ENCODE data around the gene GAS2L2.
"Not testable (repeated sequence)": the region's sequence is repeated elsewhere in the genome, so short reads cannot be mapped to it uniquely, and the experiment has no call there.

GAS2L2 gene

DNA sequence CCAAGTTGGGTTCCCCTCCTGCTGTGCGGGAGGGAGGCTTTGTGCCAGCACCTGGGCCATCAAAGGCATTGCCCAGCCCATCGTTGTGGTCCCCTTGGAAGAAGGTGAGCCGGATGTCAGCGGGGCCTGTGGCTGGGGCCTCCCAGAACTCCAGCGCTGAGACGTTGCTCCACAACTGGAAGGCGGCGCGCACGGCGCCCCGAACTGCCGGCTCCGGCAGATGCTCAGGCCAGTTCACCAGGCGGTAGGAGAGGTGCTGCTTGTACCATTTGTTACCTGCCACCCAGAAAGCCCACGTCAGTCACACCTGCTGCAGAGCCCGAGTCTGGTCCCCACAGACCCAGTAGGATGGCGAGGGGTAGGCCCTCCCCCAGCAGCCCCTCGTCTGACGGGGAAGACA is 20.1 kb upstream of the GAS2L2 start:
- DNase-seq, result no peak

DNA sequence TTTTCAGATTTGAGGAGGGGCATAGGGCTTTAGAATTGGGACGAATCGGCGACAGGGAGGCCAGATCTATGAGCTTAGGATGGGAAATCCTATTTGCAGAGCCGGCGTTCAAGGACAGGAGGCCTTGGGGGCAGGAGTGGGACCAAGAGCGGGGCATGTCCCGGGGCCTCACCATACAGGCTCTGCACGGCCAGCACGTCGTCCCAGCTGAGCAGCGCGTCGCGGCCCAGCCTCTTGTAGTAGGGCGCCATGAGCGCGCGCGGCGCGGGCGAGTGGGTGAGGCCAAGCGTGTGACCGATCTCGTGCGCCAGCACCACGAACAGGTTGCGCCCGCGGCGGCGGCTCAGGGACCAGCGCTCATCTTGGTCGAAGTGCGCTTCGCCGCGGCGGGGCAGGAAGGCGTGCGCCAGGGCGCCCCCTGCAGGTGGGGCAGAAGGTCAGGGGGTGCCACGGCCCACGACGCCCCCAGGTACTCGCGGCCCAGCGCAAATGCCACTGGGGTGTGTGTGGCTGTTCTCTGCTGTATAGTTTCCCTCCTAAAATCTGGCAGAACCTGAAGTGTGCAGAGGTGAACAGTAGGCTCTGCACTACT is 17.0 kb upstream of the GAS2L2 start:
- no peak for DNase-seq

DNA sequence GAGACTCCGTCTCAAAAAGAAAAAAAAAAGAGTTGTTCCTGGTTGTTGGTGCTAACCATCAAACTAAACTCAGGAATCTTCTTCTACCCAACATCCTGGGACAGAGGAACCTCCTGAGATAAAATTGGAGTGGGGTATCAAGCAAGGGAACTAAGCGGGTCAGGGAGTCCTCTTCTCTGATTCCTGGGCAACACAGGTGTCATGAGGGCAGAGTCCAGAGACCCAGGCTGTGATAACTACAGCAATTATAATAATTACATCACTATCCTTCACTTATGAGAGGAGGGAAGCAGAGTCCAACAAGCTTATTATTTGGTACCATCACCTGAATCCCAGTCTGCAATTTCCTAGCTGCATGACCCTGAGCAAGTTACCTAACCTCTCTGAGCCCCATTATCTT is 15.8 kb upstream of the GAS2L2 start:
- DNase-seq, result no peak

DNA sequence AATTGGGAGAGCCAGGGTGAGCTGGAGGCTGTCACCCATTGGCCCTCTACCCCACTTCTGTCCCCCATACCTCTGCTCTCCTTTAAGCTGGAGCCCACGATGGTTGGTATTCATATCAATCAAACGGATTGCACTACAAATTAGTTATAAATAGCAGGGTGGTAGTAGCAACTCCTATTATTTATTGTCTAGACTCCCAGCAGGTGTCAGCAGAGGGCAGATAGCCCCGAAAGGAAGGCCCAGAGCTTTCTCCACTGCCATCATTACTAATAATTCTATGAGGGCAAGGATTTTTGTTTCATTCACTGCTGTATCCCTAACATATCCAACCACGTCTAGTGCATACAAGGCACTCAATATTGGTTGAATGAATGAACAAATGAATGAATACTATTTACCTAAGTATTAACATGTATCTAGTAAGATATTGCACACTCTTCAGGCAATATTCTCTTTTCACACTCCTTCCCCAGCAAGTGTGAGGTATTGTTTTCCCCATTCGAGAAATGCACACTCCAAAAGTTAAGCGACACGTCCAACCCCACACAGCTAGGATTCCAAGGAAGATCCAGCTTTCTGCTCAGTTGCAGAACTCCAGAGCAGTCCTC is 14.0 kb upstream of the GAS2L2 start:
- DNase-seq, result no peak

DNA sequence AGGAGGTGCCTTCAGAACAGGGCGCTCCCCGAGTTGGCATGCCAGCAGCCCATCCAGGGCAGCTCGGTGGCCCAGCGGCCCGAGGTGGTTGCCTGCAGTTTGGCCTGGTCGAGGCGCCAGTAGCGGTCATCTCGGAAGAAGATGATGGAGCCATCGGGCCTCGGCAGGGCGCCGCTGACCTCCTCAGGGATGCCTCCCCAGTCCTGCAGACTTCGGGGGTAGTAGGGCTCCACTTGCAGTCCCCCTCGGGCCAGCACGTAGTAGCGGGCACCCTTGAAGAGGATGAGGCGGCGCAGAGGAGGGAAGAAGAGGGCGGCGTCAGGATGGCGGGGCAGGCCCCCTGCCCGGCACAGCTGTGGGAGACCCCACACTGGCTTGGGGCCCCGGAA is 13.4 kb upstream of the GAS2L2 start:
- no peak for DNase-seq

DNA sequence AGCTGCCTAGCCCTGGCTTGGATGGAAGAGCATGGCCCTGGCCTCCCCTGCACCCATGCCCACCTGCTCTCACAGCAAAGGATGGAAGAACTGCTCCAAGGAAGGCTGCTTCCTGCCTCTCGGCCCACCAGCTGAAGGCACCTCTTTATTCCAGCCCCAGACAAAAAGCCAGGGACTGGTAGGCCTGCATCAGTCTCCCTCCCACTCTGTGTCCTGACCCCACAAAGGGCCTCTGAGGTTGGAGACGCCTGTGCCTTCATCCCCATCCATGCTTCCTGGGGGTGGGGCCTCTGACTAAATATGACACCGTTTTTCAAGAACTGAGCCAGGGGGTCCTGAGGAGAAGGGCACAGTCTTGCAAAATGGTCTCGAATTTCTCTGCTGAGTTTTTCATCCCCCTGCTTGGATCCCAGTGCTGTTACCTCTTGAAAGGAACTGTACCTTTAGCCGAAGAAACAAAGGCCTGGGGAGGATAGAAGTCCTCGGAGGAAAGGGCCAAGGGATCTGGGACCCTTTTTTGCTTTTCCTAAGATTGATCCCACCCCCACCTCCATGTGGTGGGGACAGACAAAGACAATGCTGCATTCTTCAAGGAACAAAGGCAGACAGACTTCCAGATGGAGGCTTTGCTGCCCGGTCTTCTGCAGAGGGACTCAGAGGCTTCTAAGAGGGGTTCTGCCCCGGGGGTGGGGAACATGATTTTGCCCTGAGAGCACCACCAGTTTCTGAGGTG is 12.9 kb upstream of the GAS2L2 start:
- DNase-seq, result no peak

DNA sequence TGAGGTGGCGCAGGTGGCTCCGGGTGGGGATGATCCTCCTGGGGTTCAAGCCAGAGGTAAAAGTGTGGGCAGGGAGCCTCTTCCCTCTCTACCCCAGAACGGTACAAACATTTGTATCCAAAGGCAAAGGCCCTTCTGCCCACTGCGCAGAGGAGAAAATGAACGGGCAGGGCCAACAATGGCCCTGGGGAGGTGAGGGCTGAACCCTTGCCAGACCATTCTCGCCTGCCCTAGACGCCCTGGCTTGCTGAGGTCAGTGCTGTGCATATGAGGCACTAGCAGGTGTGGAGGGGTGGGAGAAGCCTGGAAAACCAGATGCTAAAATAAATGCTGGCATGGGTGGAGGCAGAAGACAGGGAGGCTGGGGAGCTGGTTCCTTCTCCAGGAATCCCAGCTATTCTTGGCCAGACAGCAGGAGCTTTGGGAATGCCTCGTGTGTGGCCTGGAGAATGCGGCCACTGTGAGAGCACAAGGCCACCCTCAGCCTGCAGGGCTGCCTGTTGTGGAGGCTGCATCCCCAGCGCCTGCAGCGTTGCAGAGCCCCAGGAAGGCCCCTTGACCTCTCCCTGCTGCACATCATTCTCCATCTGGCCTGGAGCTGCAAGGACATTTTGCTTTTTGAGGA is 12.2 kb upstream of the GAS2L2 start:
- DNase-seq, result no peak

DNA sequence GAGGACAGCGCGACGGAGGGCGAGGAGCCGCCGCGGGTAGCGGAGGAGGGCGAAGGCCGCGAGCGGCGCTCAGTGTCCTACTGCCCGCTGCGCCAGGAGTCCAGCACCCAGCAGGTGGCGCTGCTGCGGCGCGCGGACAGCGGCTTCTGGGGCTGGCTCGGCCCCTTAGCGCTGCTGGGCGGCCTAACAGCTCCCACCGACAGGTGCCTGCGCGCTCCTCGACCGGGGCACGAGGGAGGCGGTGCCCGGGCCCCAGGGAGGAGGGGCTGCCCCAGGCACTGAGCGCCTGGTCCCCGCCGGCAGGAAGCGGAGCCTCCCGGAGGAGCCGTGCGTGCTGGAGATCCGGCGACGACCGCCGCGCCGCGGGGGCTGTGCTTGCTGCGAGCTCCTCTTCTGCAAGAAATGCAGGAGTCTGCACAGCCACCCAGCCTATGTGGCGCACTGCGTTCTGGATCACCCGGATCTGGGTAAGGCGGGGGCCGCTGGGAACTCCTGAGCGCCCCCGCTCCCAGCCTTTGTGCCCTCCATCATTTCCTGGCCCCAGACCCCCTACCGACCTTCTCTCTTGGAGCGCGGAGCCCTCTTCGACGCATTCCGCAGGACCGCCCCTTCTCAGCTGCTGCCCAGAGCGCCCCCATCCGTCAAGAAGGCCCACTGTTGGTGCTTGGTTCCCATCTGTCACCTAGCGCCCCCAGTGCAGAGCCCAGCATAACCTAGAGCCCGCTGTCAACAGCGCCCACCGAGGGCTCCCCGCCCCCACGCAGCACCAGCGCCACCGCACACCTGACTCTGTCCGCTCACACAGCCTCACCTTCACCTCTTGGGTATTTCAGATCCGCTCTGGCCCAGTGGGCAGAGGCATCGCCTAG is 11.3 kb upstream of the GAS2L2 start:
- DNase-seq, result peak; percentile 93

DNA sequence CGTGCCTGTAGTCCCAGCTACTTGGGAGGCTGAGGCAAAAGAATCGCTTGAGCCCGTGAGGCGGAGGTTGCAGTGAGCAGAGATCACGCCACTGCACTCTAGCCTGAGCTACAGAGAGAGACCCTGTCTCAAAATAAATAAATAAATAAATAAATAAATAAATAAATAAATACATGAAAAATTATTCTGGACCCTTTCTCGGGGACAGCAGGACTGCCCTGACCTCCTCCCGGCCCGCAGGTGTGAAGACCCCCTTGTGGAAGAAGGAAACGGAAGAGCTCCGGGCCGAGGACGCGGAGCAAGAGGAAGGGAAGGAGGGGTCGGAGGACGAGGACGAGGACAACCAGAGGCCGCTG is 10.7 kb upstream of the GAS2L2 start:
- no peak for DNase-seq

DNA sequence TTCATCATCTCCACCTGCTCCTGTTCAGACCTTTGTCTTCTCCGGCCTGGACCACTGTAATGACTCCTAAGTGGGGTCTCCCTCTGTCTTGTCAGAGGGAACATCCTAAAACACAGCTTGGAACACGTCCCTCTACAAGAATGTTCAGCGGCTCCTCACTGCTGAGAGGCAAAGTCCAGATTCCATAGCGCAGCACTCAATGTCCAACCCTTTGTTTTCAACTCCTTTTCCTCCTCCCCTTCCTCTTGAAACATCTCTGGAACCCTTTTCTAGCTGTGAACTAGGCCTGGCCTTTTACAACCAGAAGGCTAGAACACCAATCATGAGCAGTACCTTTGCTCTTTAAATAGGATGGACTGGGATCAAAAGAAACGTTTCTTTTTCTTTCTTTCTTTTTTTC is 8.6 kb upstream of the GAS2L2 start:
- no peak for DNase-seq

DNA sequence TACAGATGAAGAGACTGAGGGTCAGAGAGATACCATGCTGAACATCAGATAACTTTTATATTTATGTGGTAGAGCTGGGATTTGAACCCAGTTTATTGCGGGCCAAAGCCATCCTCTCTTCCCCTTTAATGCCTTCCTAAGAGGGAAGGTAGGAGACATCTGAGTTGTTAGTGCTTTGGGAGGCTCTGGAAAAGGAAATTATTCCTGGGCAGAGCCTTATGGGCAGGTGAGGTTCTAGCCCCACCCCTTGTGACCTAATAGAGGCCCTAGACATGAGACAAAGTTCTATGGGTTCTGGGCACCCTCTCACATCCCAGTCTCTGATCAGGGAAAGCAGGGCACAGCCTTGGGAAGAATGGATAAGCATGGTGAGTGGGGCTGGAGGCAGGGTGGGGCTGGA is 7.5 kb upstream of the GAS2L2 start, which contains the start of gene C17orf50:
Gene C17orf50 (plus strand): TSS at position 301 of the 400 bp plus-strand sequence. CDS start 55 bp downstream, at position 356.
- DNase-seq, result no peak

DNA sequence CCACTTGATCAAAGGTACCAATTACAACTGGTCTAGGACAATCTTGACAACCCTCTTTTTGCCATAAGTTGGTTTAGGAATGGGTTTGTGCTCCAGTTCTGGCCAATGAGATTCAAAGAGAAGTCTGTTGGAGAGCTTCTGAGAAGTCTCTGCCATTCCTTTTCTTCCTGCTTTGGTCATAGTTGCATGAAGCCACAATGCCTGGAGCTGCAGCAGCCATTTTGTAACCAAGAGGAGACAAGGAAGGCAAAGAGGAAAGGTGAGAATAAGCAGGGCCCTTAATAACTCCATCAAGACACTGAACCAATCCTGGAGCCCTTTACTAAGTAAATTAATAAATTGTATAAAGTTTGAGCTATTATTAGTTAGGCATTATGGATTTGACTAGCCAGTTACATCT is 4.2 kb upstream of the GAS2L2 start:
- no peak for DNase-seq

DNA sequence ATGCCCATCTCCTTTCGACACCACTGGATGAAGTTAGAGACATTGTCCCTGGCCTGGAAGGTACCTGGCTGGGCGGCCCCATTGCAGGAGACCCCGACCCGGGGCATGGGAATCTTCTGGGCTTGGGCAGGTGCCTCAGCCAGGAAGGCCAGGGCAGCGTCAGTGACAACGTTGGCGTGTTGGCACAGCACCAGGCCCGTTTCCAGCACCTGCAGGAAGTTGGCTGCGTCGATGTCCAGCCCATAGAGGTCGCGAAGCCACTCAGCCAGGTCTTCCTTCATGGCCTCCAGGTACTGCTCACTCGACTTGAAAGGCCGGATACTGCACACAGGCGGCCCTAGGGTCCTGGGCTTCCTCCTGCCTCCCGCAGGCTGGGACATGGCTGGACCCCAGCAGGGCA is 568 bp downstream of the GAS2L2 start:
- DNase-seq, result no peak

DNA sequence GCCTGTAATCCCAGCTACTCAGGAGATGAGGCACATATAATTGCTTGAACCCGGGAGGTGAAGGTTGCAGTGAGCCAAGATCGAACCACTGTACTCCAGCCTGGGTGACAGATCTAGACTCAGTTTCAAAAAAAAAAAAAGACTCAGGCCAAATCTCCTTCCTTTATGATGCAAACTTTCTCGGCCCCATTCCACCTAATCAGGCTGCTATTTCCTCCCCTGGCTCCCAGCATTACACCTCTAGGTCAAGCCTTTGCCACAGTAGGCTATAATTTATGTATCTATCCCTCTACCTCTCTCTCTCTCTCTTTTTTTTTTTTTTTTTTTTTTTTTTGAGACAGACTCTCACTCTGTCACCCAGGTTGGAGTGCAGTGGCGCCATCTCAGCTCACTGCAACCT is 1.5 kb downstream of the GAS2L2 start:
- DNase-seq, result not testable (repeated sequence)

DNA sequence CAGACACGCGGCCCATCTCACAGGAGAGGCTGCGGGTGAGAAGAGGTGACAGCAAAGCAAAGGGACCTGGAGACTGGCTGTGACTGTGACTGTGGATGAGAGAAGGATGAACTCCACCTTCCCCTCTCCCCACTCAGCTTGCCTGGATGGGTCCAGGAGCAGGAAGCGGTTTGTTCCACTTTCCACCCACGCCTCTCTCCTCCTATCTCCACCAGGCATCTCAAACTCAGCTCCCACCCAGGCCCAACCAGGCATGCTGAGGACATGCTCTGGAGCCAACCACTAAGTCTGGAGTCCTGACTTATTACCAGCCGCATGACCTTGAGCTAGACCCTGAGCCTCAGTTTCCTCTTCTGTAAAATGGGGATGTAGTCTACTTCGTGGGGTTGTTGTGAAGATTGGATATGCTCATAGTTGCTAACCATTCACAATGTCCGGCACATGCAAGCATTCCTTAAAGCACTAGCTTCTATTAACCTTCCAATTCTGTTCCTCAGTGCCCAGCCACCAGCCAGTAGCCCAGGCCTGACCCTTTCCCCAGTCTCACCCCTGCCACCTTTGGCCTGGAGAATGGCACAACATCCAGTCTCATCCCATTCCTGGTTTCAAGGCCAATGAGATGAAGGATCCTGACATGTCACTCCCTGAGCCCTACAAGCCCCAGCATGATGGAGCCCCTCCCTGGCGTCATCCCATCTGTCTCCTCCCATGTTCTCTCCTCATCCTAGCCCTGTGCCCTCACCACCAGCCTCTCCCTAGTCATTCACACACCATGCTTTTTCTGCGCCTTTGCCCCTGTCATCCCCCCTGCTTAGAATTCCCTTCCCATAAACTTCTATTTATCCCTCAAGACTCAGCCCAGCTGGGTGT is 2.3 kb downstream of the GAS2L2 start:
- no peak for DNase-seq

DNA sequence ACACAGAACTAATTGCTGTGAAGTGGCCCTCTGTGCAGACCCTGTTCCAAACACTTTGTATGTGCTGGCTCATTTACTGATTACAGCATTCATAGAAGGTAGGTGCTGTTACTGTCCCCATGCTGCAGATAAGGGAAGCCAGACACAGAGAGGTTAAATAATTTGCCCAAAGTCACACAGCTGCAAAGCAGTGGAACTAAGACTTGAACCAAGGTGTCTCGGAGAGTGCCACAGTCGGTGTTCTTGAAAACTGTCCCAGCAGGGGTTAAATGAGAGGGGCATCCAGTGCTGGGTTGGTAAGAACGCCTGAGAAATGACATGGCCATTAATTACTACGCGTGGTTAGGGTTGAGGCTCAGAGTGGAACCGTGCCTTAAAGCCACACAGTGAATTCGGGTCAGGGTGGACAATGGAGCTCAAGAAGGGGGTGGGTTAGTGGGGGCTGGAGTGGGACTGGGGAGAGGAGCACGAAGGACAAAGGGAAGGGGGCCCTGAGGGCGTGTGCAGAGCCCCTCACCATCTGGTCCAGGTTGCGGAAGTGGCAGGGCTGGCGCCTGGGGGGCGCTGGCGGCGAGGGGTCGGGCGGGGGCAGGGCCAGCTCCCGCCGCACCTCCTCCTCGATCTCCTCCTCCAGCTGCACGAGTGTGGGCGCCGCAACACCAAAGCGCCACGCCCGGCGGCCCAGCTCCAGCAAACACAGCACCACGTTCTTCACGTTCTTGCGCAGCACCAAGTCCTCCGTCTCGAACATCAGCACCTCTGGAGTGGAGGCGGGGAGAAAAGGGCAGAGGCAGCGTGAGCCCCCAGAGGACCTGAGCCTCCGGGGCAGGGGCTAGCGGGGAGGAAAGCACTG is 3.3 kb downstream of the GAS2L2 start:
- DNase-seq, result no peak

DNA sequence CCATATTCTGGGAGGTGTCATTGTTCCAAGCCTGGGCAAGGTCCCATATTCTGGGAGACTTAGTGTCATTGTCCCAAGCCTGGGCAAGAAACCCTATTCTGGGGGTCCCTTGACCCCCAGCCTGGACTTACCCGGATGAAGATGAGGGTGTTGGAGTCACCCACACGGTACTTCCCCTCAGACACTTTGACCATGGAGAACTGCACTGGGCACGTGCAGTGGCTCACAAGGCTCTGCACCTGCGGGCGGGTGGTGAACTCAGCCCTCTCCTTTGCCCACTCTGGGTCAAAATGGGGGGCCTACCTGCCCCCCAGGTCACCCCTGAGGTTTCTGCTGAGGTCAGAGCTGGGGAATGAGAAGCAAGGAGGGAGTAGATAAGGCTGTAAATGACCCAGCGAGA is 4.1 kb downstream of the GAS2L2 start:
- DNase-seq, result no peak

DNA sequence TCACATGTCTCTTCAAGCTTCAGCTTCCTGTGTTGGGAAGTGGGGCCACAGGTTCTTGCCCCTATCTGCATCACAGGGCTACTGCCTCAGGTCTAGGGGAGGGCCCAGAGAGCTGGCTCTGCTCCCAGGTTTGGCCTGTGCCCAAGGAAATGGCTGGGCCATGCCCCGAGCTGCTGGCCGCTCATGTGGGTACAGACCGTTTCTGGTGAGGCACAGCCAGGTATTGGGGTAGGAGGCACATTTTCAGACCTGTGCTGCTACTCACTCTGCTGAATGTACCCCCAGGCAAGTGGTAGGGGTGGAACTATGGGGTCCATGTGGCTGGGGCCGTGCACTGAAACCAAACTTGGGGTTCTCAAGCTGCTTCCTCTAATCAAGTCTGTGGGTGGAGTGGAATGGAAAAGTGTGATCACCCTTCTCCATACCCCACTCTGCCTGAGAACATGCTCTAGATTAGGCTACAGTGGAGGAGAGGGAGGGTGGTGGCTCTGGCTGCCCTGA is 4.6 kb downstream of the GAS2L2 start:
- DNase-seq, result no peak

DNA sequence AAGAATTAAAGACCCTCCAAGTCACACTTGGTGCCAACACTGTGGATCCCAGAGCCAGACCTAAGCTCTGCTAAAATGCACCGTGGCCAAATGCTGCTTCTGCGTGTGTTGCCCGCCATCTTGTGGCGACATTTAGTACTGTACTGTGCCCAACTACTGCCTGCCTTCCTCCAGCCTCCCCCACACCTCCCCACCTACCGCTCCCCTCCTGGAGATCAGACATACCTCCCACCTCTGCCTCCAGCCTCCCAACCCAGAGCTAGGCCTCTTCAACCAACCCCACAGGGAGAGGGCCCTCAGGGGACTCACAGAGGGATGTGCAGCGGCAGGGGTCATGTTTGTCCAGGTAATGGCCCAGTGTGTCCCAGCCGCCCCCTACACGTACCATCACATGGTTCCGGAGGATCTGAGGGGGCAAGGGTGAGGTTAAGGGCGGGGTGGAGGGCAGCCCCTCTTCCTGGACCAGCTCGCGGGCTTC is 5.5 kb downstream of the GAS2L2 start:
- DNase-seq, result peak; percentile 76

DNA sequence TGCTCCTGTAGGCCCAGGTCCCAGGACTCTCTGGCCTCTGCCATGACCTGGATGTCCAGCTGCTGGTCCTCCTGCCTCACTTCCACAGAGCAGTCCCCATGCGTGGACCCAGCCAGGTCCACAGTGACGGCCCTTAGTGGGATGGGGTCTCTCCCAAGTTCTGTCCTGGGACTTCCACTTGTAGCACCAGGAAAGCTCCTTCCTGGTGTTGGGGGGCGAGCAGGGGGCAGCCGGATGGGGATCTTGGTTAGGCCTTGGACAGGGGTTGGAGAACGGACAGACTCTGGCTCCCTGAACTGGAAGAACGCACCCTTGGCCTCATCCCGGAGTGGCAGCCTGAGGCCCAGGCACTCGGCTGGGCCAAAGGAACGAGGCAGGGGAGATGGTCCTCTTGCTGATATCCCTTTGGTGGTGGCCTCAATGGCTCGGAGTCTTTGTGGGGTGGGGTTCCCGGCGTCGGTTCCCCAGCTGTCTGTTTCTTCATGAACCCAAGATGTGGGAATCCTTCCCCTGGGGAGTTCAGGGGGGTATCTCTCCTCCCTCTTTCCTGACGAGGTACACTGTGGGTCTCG is 7.2 kb downstream of the GAS2L2 start:
- no peak for DNase-seq

Measured in activated CD4-positive, CD25-positive, alpha-beta regulatory T cell treated with anti-CD3 and anti-CD28 coated beads, Interleukin-2, amount 50 U/mL, for 72 hours (primary cell).